HG03135 (cell line): ENCODE data around the gene RNF114.

Experiments
- ATAC-seq: cut with Tn5 transposase; IDR thresholded peaks from one replicate; pipeline ENCODE4 v1.9.1; 2021; ENCODE audit warnings: mild to moderate bottlenecking, moderate library complexity; ENCODE audit not compliant: unreplicated experiment

Gene RNF114

DNA sequence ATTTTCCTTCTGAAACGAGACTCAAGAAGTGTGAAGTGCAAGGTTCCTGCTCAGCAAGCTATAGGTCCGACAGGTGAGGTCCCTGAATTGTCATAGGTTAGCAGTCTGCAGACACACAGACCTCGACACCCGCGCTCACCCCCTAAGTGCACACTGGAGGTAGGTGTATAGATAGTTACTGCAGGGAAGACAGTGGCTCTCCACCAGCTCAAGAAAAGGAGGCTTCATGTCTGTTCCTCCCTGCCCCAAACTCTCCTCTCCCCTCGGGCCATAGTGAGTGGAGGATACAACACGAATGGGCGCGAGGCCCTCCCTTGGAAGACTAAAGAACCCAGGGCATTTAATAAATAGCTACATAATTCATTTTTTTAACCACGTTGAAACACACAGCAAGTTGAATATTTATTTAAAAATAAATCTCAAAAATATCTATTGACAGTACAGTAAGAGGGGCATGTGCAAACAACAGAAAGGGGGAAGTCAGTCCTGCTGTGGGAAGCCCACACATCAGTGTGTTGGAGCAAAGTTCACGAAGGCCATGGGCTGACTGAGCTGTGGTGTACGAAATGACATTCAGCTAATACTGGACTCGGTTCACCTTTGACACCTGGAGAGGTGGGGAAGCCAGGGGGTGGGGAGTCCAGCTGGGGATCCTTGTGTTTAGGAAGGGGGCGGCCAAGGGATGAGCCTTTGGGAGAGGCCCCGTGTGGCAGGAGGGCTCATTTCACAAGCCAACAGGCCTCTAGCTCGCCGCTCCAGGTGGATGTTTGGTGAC is 31.6 kb upstream of the RNF114 start:
- no peak for ATAC-seq

DNA sequence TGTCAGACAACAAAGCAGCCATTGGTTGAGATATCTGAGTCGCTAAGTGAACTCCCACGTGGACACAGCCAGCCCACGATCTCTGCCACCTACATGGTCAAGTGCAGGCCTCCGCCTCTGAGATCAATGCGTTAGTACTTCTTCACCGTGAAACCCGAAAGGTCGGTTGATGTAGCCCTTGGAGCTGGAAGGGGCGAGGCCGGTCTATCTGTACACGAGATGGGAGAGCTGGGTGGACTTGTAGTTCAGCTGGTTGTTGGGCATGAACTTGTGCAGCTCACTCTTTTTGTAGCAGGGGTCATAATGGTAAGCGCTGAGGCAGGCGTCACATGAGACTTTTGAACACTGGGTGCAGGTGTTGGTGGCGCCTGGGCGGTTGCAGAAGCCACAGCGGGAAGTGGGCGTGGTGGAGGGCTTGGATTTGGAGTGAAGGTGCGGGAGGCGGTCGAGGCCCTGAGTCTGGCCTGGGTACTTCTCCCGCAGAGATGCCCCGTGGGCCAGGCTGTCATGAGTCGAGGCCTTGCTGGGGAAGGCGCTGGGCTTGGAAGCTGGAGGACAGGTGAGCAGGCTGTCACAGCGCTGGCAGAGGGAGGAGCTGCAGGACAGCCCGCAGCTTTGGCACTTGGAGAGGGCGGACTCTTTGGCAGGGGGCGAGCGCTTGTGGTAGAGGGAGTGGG is 30.6 kb upstream of the RNF114 start:
- no peak for ATAC-seq

DNA sequence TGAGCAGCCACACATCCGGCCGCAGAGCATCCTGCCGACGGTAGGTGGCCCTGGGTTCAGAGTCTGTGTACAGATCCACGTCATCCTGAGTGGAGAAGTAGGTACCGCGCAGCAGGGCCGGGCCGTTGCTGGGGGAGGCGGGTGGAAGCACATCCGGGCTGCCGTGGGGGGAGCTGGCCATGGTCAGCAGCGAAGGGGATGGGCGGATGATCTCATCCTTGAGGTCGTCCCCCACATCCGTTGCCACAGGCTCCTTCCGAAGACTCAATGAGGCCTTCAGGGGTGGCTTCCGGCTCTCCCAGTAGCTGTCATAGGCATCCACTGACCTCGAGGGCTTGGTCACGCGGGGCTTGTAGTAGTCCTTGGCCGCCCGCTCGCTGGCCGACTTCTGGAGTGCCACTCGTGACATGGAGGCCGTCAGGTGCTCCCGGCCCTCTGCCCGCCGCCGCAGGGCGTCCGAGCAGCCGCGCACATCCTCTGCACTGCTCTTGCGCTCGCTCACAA is 30.0 kb upstream of the RNF114 start:
- ATAC-seq = no peak

DNA sequence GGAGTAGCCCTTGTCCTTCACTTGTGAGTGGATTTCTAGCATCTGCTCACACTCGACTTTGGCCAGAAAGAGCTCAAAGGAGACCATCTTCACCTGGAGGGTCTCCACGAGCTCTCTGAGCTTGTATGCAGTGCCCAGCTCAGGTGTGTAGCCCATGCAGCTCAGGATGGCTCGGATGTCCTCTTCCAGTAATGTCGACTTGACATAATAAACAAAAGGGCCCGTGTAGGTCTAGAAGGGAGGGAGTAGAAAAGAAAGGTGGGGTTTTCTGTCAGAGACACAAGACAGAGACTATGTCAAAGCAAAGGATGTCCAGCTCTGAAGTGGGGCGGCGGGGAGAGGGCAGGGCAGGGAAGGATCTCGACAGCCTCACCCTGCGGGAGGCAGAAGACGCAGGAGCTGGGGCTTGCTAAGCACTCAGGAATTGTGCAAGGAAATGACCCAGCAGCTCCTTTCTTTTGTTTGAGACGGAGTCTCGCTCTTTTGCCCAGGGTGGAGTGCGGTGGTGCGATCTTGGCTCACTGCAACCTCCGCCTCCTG is 29.5 kb upstream of the RNF114 start:
- no peak for ATAC-seq

DNA sequence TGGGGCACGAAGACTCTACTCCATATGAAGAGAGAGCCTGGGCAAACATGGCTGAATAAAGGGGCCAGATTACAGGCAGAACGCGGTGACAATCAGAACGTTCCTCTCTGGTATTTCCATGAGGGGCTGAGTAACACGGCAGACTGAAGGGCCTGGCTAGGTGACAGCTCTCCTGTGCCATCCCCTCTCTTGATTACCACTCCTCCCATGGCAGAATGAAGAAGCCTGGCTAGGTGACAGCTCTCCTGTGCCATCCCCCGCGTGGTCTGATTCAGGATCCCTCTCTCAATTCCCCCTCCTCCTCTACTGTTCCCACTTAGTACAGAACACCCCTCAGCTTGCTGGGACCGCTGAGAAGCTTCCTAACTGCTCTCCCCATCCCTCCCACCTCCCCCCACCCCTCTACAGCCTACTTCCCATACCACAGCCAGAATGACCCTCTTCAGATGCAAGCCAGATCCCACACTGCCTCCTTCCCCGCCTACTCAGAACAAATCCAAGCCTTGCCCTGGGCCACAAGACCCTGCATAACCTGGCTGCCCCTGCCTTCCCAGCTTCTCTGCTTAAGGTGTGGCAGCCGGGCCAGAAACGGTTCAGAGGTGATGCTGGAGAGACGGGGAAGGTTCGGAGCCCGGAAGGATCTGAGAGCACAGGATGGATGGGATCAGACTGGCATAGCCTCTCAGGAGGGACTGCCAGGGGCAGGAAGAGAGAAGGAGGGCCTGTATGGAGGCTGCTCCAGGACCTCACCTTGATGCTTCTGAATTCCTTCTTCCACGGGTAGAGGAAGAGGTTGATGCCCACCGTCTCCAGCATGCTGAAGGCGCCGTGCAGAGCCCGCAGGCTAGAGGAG is 28.6 kb upstream of the RNF114 start:
- ATAC-seq = no peak

DNA sequence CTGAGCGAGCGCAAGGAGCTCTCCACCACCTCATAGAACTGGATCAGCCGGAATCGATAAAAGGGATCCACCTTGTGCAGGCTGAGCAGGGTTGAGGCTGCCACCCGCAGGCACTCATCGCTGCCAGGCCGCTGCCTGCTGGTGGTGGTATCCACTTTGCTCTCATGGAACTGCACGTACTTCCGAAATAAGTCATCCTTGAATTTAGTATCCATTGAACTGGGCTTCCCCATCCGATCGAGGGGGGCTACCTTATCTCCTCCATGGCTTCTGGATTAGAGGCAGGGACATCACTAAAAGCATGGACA is 28.0 kb upstream of the RNF114 start:
- no peak for ATAC-seq

DNA sequence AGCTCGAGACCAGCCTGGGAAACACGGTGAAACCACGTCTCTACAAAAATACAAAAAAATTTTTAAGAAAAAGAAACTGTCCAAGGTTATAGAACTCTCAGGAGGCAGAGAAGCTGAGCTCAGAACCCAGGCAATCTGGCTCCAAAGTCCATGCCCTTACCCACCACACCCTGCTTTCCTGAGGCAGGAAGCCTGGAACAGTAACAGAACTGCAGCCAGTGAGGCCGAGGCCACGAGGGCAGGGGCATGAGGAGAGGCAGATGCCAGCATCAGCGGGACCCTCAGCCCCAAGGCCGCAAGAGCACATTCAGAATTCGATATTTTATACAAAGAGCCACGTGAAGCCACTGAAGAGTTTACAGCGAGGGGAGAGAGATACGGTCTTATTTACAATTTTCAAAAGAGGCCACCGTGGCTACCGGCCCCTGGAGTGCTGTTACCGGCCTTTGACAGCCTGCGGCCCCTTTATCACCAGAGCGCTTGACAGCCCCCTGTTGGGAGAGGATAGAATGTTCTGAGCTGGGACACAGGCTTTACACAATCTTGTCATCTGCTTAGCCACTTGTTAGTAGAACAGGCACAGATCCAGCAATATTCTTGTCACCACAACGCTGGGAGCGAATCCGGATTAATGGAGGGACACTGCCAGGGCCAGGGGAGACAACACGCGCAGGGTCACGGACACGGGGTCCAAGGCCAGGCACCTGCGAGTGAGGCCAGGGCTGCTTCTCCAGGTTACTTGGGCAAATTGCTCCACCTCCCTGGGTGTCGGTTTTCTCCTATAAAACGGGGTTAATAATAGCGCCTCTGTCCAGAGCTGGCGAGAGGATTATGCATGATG is 26.5 kb upstream of the RNF114 start:
- ATAC-seq = no peak

DNA sequence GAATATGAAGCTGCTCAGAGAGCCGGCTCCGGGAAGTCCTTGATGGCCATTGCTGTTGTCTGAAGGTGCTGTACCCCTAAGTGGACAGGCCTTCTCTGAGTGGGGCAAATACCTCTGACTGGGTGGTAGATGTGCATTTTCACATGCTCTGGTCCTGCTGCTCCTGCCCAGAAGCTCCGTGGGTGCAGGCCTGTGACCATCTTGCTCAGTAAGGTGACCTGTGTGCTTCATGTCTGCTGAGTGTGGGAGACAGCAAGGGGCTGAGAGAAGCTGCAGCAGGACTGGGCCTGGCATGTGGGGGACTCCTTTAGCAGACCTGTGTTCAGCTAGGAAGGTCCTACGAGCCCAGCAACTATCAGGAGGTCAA is 25.9 kb upstream of the RNF114 start:
- no peak for ATAC-seq

DNA sequence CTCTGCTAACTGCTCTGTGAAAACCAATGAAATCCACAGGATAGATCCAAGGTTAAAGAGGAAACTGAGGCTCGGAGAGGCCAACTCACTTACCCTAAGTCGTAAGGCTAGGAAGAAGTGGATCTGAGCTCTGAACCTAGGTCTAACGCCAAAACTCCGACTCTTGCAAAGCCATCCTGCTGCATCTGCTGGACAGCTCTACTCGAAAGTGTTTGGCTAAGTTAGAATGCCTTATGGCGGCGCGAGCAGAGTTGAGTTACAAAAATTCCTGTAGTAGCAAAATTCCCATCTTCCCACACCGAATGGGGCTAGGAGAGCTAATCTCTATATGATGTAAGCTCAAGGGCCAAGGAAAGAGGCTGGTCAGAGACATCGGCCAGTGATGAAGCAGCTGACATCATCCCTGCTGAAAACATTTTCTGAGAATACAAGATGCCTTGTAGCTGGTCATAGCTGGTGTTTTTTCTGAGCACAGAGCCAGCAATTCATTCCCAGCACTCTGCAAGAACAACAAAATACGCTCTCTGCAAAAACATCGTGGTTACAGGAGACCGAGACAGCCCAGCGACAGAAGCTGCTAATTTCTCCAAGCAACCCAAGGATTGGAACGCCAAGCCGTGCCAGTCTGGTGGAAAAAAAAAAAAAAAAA is 22.7 kb upstream of the RNF114 start:
- no peak for ATAC-seq

DNA sequence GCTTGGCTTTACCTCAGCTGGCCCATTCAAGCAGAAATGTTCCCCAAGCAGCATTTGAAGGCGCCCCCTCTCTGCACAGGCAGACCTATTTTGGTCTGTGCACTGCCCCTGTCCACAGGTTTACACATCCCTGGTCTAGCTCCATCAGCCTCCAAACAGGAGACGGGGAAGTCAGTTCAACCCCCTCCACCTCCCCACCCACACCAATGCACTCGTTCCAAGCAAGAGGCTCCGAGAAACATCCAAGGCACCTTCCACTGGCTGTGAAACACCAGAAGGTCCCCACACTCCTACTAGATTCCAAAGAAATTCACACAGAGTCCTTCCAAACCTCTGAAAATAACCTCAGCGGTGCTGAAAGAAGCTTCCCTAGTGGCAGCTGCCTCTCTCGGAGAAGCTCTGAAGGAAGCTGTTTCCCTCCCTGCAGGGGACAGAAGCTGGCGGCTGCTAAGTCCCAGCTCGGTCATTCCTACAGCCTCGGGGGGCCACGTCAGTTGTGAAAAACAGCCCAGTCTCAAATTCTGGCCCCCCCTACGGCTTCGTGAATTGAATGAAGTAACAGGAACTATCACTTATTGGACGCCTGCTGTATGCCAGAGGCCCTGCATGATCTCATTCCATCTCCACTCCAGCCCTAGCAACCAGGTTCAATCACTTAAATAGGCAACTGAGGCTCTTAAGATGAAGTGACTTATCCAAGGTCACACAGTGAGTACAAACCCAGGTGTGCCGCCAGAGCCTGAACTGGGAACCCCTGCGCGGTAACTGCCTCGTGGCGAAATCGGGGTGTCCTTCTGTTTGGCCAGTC is 21.7 kb upstream of the RNF114 start:
- no peak for ATAC-seq

DNA sequence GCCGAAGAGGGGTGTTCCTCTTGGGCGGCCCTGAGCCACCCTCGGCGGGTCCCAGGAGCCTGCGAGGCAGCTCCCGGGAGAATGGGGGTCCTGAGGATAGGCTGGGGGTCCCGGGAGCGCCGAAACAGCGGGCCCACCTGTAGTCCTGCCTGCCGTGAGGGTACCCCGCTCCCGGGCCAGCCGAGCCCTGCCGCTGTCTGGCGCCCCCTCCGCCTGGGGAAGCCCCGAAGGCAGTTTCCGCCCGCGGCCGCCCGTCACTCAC is 21.1 kb upstream of the RNF114 start:
- peak; percentile 19 for ATAC-seq

DNA sequence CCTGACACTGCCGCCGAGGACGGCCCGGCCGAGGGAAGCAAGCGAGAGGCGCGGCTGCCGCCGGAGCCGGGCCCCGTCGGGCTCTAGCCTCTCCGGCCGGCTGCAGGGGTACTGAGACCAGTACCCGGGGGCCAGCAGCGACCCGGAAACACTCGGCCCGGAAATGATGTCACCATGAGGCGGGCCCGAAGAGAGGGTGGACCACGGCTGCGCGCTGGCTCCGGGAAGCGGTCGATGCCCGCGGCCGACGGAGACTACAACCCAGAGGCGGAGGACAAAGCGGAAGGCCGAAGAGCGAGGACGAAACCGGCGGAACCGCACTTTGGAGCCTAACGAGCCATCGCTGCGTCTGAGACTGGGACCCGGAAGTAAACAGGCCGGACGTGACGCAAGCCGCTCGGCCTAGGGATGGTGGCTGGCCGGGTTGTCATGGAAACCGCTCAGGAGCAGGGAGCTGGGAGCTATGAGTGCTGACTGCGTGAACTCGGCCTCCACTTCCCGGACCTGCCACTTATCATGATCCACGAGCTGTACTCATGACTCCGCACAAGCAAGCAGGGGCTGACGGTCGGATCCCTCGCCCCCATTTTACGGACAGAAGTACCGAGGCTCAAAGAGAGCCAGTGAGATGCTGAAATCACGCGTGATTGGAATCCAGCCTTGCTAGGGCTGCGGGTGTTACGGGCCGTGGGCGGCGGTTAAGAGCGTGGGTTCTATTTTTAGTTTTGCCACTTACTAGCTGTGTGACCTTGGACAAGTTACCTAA is 20.6 kb upstream of the RNF114 start, which contains the start of gene SPATA2:
SPATA2 (minus strand) TSS at position 150 of the 766 bp plus-strand sequence. CDS start 7,039 bp downstream, outside the sequence.
- peak; percentile 79 for ATAC-seq

DNA sequence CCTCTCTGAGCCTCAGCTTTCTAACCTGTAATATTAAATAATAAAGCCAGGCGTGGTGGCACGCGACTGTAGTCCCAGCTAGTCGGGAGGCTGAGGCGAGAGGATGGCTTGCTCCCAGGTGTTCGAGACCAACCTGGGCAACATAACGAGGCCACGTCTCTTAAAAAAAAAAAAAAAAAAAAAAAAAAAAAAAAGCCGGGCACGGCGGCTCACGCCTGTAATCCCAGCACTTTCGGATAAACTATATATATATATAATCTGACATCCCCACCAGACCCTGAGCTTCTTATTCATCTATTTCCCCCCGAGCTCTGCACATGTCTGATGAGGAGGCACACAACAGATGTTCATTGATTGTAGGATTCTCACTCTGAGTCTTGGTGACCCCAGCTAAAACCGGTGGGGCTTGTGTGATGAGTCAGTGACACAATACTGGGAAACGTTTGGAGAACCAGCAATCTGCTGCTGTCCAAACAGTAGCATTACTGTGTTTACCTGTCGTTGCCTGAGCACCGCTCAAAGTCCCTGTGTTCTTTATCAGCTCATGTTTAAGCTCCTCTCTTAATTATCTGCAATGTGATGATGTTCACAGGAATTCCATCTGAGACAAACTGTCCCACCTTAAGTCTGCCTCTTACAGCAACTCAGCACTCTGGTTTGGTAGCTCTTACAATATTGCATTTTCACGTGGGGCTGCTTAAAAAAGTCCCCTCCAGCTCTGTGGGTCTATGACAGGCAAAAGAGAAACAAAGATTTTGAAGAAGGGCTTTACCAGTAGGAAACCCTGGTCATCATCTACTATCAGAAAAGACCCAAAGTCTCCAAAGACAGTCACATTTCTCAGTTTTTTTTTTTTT is 19.8 kb upstream of the RNF114 start:
- ATAC-seq = no peak

DNA sequence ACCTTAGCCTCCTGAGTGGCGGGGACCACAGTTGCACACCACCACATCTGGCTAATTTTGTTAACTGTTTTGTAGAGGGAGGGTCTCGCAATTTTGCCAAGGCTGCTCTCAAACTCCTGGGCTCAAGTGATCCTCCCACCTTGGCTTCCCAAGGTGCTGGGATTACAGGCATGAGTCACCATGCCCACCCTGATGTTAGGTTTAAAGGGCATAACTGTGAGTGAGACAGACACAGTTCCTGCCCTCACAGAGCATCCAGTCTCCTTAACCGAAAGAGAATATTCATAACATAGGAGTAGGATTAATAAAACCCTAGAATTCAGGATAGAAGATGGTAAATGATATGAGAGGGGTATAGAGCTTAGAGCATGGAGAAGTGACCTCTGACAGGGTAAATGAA is 17.8 kb upstream of the RNF114 start:
- ATAC-seq = no peak

DNA sequence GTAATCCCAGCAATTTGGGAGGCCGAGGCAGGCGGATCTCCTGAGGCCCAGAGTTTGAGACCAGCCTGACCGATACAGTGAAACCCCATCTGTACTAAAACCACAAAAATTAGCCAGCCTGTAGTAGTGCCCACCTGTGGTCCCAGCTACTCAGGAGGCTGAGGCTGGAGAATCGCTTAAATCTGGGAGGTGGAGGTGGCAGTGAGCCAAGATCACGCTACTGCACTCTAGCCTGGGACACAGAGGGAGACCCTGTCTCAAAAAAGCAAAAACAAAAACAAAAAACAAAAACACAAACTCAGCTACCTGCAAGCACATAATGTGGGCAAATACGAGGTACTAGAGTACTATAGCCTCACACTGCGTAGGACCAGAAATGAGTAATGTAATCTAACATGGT is 17.2 kb upstream of the RNF114 start:
- ATAC-seq = no peak

DNA sequence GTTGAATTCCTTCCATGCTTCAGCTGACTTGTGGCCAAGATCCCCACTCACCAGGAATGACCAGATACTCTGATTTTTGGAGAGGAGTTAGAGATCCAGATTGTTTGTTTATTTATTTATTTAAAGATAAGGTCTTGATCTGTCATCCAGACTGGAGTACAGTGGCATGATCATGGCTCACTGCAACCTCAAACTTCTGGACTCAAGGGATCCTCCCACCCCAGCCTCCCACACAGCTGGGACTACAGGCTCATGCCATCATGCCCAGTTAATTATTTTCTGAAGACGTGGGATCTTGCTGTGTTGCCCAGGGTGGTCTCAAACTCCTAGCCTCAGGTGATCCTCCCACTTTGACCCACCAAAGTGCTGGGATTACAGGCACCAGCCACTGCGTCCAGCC is 16.7 kb upstream of the RNF114 start:
- no peak for ATAC-seq

DNA sequence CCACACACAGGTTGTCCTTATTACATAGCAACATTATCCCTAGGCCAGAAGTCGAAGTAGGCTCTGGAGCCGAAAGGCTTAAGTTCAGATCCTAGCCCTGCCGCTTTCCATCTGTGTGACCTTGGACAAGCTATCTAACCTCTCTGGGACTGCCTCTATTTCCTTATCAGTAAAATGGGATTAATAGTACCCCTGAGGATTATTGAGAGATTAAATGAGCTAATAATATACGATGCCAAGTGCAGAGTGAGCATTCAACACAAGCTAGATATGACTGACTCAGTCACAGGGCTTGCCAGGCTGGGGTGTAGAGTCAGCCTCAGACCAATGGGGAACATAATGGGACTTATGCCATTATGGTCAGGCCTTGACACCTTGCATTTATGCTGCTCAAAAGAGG is 11.9 kb upstream of the RNF114 start:
- ATAC-seq = no peak
